Activated naive CD4-positive, alpha-beta T cell (primary cell): ENCODE data around the gene LIMA1.

Source experiments
- DNase-seq, 4 experiments: peaks; one replicate each; lab custom pipeline; 2025; lab: John Stamatoyannopoulos, UW

LIMA1 gene

GRCh38 chr12:50215033-50215432 is 68.3 kb downstream of the LIMA1 start:
- no peak for DNase-seq

GRCh38 chr12:50214018-50214417 is 69.3 kb downstream of the LIMA1 start:
- DNase-seq = no peak

- no peak for DNase-seq
Observed at GRCh38 chr12:50213439-50213838, 69.9 kb downstream of the LIMA1 start.

GRCh38 chr12:50212071-50212467 is 71.3 kb downstream of the LIMA1 start:
- no peak for DNase-seq

GRCh38 chr12:50211392-50212070 is 71.8 kb downstream of the LIMA1 start:
- DNase-seq = no peak

- DNase-seq = no peak
Observed at GRCh38 chr12:50207424-50207823, 75.9 kb downstream of the LIMA1 start.

GRCh38 chr12:50205648-50206047 is 77.7 kb downstream of the LIMA1 start:
- DNase-seq = no peak

GRCh38 chr12:50203691-50204090 is 79.6 kb downstream of the LIMA1 start:
- DNase-seq = no peak

GRCh38 chr12:50201987-50202521 is 81.3 kb downstream of the LIMA1 start:
- no peak for DNase-seq

- DNase-seq = no peak
Observed at GRCh38 chr12:50200552-50201273, 82.6 kb downstream of the LIMA1 start.

- no peak for DNase-seq
Observed at GRCh38 chr12:50198829-50199228, 84.5 kb downstream of the LIMA1 start.

GRCh38 chr12:50197297-50197727 is 86.0 kb downstream of the LIMA1 start:
- DNase-seq = no peak

GRCh38 chr12:50196537-50196936 is 86.8 kb downstream of the LIMA1 start:
- no peak for DNase-seq

- no peak for DNase-seq
Observed at GRCh38 chr12:50195832-50196231, 87.5 kb downstream of the LIMA1 start.

- DNase-seq = no peak
Observed at GRCh38 chr12:50192908-50193307, 90.4 kb downstream of the LIMA1 start.

- DNase-seq = no peak
Observed at GRCh38 chr12:50192236-50192635, 91.1 kb downstream of the LIMA1 start.

GRCh38 chr12:50190859-50191258 is 92.5 kb downstream of the LIMA1 start:
- no peak for DNase-seq

- no peak for DNase-seq
Observed at GRCh38 chr12:50188875-50189575, 94.3 kb downstream of the LIMA1 start.

- DNase-seq = no peak
Observed at GRCh38 chr12:50188241-50188781, 95.0 kb downstream of the LIMA1 start.

GRCh38 chr12:50187084-50187900 is 96.0 kb downstream of the LIMA1 start:
- DNase-seq = no peak

- no peak for DNase-seq
Observed at GRCh38 chr12:50186681-50187080, 96.6 kb downstream of the LIMA1 start.
